Breast epithelium (tissue), 3 donors: ENCODE results near the gene PRKN.

ENCODE experiments used
- POLR2AphosphoS5 ChIP-seq, 3 donors: sonication (generic); formaldehyde crosslinking; IDR thresholded peaks; one replicate each; pipeline ENCODE4 v1.6.1; 2017; ENCODE audit warnings: antibody characterized with exemption in 3 of 3
- TF ChIP-seq, protein P1 (sequence below), 3 donors: fragments of 450-650 bp; IDR thresholded peaks; one replicate each; pipeline ENCODE4 v1.5.1; 2016 to 2017; ENCODE audit warnings: antibody characterized with exemption in 3 of 3, mild to moderate bottlenecking in 3 of 3, moderate library complexity in 3 of 3

DNA sequence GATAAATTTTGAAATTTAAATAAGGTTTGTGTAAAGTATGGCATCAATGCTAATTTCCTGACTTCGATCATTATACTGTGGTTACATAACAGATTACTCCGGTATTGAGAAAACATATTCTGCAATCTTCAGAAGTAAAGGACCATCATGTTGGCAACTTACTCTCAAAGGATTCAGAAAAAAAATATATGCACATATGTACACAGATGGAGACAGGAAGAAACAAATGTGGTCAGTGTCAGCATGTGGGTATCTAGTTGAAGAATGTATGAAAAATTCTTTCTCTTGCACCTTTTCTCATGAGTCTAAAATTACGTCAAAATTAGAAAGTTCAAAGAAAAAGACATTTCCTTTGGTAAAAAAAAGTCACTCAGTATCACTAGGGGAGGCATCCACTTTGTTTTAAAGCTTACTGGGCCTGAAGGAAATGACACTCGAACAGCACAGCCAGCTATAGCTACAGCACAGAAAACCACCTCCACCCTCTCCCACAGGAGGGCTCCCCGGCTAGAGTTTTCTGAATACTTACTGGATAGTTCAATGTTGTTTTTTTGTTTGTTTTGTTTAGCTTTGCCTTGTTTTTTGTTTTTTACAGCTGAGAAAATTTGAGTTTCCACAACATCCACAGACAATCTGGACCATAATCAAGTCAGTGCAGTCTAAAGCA, 1136.5 kb downstream of the PRKN start:
- no peak for TF ChIP-seq POLR2AphosphoS5 (IDR thresholded peaks at IDR 0.05)
- TF ChIP-seq, protein P1, sequence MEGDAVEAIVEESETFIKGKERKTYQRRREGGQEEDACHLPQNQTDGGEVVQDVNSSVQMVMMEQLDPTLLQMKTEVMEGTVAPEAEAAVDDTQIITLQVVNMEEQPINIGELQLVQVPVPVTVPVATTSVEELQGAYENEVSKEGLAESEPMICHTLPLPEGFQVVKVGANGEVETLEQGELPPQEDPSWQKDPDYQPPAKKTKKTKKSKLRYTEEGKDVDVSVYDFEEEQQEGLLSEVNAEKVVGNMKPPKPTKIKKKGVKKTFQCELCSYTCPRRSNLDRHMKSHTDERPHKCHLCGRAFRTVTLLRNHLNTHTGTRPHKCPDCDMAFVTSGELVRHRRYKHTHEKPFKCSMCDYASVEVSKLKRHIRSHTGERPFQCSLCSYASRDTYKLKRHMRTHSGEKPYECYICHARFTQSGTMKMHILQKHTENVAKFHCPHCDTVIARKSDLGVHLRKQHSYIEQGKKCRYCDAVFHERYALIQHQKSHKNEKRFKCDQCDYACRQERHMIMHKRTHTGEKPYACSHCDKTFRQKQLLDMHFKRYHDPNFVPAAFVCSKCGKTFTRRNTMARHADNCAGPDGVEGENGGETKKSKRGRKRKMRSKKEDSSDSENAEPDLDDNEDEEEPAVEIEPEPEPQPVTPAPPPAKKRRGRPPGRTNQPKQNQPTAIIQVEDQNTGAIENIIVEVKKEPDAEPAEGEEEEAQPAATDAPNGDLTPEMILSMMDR (IDR thresholded peaks at IDR 0.05), result no peak
